Measurements from ENCODE around the gene CHMP2A. TPM values are rescaled to one million over a fixed set of nuclear protein-coding genes. Genes with fewer than 3 reads are reported as not detected.

Gene CHMP2A
- total RNA-seq, 1 experiment from 2014 or later = 191 TPM

DNA sequence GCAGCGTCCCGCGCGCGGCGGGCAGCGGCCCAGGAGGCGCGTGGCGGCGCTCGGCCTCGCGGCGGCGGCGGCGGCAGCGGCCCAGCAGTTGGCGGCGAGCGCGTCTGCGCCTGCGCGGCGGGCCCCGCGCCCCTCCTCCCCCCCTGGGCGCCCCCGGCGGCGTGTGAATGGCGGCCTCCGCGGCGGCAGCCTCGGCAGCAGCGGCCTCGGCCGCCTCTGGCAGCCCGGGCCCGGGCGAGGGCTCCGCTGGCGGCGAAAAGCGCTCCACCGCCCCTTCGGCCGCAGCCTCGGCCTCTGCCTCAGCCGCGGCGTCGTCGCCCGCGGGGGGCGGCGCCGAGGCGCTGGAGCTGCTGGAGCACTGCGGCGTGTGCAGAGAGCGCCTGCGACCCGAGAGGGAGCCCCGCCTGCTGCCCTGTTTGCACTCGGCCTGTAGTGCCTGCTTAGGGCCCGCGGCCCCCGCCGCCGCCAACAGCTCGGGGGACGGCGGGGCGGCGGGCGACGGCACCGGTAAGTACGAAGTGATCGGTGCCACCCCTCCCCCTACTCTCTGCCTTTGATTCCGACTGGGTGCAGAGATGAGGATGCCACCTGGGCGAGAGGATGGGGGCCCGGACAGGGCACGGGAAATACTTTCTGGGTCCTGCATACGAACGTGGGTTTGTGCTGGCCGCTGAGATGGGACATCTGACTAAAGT lies 10.2 kb downstream of the CHMP2A start:
- peak overlapping the region; percentile 92 for H3K27ac ChIP-seq (ENCODE audit: low read length)
- H3K4me1 ChIP-seq (ENCODE audit: control insufficient read depth, insufficient read depth, low read length) = peaks cover 10% of the 10 kb centered on the region
- H3K27me3 ChIP-seq (ENCODE audit: control insufficient read depth, insufficient read depth, low read length) = peaks cover 4% of the 10 kb centered on the region; the same call in 1 of the 2 replicates
- CTCF ChIA-PET = interaction anchor here (0.5 to 1.2 kb wide), 2 partner anchors 25 to 266 kb away, joined by 10 to 11 read pairs; partner anchors contain the start of genes ZBTB45 and ZNF8
- TF ChIP-seq TCF7L2 (IDR thresholded peaks at IDR 0.05; ENCODE audit: low read depth, low read length) (no peak), SIN3A (IDR thresholded peaks at IDR 0.05; ENCODE audit: borderline replicate concordance, insufficient read depth, low read depth, low read length) (no peak; the same call in 1 of the 2 replicates), POLR2AphosphoS5 (IDR thresholded peaks at IDR 0.05; ENCODE audit: low read depth, low read length) (no peak)
- TF ChIP-seq, protein P1, sequence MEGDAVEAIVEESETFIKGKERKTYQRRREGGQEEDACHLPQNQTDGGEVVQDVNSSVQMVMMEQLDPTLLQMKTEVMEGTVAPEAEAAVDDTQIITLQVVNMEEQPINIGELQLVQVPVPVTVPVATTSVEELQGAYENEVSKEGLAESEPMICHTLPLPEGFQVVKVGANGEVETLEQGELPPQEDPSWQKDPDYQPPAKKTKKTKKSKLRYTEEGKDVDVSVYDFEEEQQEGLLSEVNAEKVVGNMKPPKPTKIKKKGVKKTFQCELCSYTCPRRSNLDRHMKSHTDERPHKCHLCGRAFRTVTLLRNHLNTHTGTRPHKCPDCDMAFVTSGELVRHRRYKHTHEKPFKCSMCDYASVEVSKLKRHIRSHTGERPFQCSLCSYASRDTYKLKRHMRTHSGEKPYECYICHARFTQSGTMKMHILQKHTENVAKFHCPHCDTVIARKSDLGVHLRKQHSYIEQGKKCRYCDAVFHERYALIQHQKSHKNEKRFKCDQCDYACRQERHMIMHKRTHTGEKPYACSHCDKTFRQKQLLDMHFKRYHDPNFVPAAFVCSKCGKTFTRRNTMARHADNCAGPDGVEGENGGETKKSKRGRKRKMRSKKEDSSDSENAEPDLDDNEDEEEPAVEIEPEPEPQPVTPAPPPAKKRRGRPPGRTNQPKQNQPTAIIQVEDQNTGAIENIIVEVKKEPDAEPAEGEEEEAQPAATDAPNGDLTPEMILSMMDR (IDR thresholded peaks at IDR 0.05) = no peak
- TF ChIP-seq, protein P2, sequence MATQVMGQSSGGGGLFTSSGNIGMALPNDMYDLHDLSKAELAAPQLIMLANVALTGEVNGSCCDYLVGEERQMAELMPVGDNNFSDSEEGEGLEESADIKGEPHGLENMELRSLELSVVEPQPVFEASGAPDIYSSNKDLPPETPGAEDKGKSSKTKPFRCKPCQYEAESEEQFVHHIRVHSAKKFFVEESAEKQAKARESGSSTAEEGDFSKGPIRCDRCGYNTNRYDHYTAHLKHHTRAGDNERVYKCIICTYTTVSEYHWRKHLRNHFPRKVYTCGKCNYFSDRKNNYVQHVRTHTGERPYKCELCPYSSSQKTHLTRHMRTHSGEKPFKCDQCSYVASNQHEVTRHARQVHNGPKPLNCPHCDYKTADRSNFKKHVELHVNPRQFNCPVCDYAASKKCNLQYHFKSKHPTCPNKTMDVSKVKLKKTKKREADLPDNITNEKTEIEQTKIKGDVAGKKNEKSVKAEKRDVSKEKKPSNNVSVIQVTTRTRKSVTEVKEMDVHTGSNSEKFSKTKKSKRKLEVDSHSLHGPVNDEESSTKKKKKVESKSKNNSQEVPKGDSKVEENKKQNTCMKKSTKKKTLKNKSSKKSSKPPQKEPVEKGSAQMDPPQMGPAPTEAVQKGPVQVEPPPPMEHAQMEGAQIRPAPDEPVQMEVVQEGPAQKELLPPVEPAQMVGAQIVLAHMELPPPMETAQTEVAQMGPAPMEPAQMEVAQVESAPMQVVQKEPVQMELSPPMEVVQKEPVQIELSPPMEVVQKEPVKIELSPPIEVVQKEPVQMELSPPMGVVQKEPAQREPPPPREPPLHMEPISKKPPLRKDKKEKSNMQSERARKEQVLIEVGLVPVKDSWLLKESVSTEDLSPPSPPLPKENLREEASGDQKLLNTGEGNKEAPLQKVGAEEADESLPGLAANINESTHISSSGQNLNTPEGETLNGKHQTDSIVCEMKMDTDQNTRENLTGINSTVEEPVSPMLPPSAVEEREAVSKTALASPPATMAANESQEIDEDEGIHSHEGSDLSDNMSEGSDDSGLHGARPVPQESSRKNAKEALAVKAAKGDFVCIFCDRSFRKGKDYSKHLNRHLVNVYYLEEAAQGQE (IDR thresholded peaks at IDR 0.05; ENCODE audit: insufficient read depth in 1 of 2, low read depth in 2 of 2, low read length in 1 of 2) = no peak
- no TSS peak for BruUV-seq (replicated peaks)
- H3K4me3 ChIP-seq (ENCODE audit: low read depth in 2 of 2, low read length in 2 of 2) = peak overlapping the region; percentile 91 to 100
- DNase-seq (ENCODE audit: low read depth, low spot score) (no peak), ATAC-seq (peak; percentile 61)
- peaks cover 34% of the 10 kb centered on the region for H3K36me3 ChIP-seq (ENCODE audit: control insufficient read depth, insufficient read depth, low read length)
- POLR2A ChIA-PET = interaction anchor here (1.2 kb wide), 2 partner anchors 10 to 31 kb away, joined by 4 to 5 read pairs; partner anchors contain the start of gene CHMP2A
- in situ Hi-C loops (cut with HindIII; ENCODE audit: low pct_unique_long_range_greater_than_20kb, low sequenced_read_pairs) (no loop called here), intact Hi-C loops (cut with micrococcal nuclease; ENCODE audit: unreplicated experiment) (no loop called here)
- no peaks in the 10 kb centered on the region for H3K9me3 ChIP-seq (ENCODE audit: control insufficient read depth, insufficient read depth, low read depth, low read length)

DNA sequence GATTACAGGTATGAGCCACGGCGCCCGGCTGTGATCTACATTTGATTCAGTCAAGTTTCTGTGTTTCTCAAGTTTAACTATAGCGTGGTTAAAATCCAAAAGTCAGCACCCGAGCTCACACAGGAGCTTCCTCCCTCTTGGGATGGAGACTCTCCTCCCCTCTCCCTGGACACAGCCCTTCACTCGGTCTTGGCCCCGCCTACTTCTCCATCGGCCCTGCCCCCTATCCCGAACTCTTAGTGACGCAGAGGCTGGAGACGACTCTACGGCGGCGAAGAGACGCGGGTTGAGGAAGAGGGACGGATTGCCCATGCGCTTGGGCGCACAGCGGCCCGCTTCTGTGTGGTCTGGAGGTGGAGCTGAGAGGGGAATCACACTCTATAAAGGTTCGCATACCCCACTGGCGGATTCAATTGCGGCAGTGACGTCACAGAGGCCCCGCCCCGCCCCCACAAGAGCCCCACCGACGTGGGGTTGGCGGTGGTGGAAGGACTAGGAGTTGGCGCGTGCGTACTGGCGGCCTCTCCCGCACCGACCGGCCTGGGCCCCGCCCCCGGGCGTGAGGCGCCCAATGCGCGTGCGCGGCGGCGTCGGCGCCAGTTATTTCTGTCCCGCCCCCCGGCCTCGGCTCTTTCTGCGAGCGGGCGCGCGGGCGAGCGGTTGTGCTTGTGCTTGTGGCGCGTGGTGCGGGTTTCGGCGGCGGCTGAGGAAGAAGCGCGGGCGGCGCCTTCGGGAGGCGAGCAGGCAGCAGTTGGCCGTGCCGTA lies 10.9 kb downstream of the CHMP2A start, which contains the start of gene TRIM28:
Gene TRIM28, plus strand, starts transcription at position 239 of the 765 bp plus-strand sequence. CDS start 694 bp downstream, outside the sequence.
- ChIA-PET POLR2A (interaction anchor here (0.5 to 1.2 kb wide), 8 partner anchors 8 to 126 kb away, joined by 3 to 8 read pairs (median 5); partner anchors contain the start of genes CHMP2A and ZBTB45), CTCF (interaction anchor here (0.5 to 1.2 kb wide), 2 partner anchors 24 to 265 kb away, joined by 10 to 11 read pairs; partner anchors contain the start of genes ZBTB45 and ZNF8)
- intact Hi-C loops (cut with micrococcal nuclease; ENCODE audit: unreplicated experiment) = no loop called here
- Histone ChIP-seq H3K27ac (ENCODE audit: low read length) (peak within 1 kb of the TSS; percentile 96), H3K27me3 (ENCODE audit: control insufficient read depth, insufficient read depth, low read length) (peaks cover 4% of the 10 kb centered on the region), H3K4me1 (ENCODE audit: control insufficient read depth, insufficient read depth, low read length) (peaks cover 10% of the 10 kb centered on the region), H3K9me3 (ENCODE audit: control insufficient read depth, insufficient read depth, low read depth, low read length) (no peaks in the 10 kb centered on the region), H3K36me3 (ENCODE audit: control insufficient read depth, insufficient read depth, low read length) (peaks cover 28% of the 10 kb centered on the region), H3K4me3 (ENCODE audit: low read depth in 2 of 2, low read length in 2 of 2) (peak within 1 kb of the TSS; percentile 91 to 100)
- no TSS peak for BruUV-seq (replicated peaks)
- in situ Hi-C loops (cut with HindIII; ENCODE audit: low pct_unique_long_range_greater_than_20kb, low sequenced_read_pairs) = no loop called here
- TF ChIP-seq, protein P2 (IDR thresholded peaks at IDR 0.05; ENCODE audit: insufficient read depth in 1 of 2, low read depth in 2 of 2, low read length in 1 of 2) = 0 out of 4 replicates have a peak, but pooled peaks of 1 of the 2 experiments have one; percentile 12
- TF ChIP-seq, protein P1 (IDR thresholded peaks at IDR 0.05) = no peak
- 0 out of 2 replicates have a peak, but pooled peaks have one; percentile 20 for TF ChIP-seq TCF7L2 (IDR thresholded peaks at IDR 0.05; ENCODE audit: low read depth, low read length)
- TF ChIP-seq SIN3A (IDR thresholded peaks at IDR 0.05; ENCODE audit: borderline replicate concordance, insufficient read depth, low read depth, low read length) = peak; percentile 97
- TF ChIP-seq POLR2AphosphoS5 (IDR thresholded peaks at IDR 0.05; ENCODE audit: low read depth, low read length) = peak; percentile 98
- peak; percentile 97 for ATAC-seq
- peak; percentile 97 for DNase-seq (ENCODE audit: low read depth, low spot score)
